ENCODE results near the gene TCF7L1.

TCF7L1 gene

DNA sequence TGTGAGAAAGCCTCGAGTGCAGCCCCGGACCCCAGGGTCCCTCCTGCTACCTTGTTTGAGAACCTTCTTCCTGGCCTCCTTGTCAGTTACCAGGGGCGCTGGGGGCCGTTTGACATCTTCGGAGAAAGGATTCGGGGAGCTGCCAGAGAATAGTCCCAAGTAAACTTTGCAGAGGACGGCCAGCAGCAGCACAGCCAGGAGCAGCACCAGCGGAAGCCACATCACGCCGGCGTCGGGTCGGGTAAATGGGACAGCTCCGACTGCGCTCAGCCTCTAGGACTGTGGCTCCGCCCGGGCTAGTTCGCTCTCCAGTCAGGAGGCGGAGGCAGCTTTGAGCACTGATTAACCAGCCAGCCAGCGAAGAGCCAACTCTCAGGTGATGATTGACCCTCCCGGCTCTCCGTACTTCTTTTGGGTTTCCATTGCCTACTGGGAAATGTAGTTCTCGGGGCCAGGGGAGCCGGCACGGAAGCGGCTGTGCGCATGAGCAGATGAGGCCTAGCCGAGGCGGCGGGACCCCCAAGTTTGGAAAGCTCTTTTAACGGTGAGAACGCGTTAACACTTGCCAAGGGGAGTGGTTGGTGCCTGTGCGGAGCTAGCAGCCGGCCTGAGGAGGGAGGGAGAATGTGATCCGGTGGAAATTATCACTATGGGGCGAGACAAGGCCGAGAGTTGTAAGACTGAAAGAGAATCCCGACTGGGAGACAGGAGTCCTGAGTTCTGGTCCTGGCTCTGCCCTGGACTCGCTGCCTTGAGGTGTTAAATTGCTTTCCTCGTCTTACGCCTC is 221.3 kb downstream of the TCF7L1 start, which contains the start of the genes ELMOD3 and RETSAT:
Gene ELMOD3, plus strand, starts transcription at position 484 of the 787 bp plus-strand sequence. CDS start 2,430 bp downstream, outside the sequence.
Gene RETSAT, minus strand, starts transcription at position 243 of the 787 bp plus-strand sequence. Its CDS starts 21 bp downstream, at position 222.
- DNase-seq (ENCODE audit: low read depth in 2 of 2): peak; percentile 91 to 96

- DNase-seq (ENCODE audit: low read depth in 2 of 2): no peak
These were observed 221.8 kb downstream of the TCF7L1 start for GRCh38 chr2:85355073-85355410.

DNA sequence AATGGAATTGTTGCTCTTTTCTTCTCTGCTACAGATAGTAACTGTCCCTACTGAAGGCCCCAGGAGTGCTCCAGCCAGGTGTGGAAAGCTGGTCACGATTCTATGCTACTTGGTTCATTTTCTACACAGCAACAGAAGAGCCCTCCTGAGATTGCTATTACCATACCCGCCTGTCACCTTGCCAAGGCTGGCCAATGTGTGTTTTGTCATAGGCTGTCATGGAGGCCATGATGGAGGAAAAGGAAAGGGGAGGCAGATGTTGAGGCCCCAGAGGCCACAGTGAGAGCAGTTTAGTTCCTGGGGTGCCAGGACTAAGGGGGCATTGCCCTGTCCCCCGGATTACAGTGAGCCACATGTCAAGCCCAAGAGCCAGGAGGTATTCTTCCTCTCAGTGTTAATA is 222.3 kb downstream of the TCF7L1 start:
- no peak for DNase-seq (ENCODE audit: low read depth in 2 of 2)

GRCh38 chr2:85356186-85356585 is 223.0 kb downstream of the TCF7L1 start:
- DNase-seq (ENCODE audit: low read depth in 2 of 2): no peak

DNA sequence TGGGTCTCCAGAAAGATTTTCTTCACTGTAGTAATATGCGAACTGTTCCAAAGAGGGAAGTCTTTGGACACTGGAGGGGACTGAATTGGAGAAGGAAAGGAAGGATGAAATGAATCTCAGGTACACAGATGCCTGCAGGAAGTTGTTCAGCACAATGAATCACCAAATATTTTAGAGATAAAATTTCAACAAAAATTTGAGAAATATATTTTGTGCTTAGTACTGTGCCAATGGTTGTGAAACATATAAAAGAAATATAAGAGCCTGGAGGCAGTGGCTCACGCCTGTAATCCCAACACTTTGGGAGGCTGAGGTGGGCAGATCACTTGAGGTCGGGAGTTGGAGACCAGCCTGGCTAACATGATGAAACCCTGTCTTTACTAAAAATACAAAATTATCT is 224.5 kb downstream of the TCF7L1 start:
- no peak for DNase-seq (ENCODE audit: low read depth in 2 of 2)

Measured in stimulated activated CD8-positive, alpha-beta memory T cell treated with anti-CD3 and anti-CD28 coated beads, Interleukin-7, amount 100 ng/mL, for 4 hours (primary cell).